Activated CD8-positive, alpha-beta memory T cell treated with anti-CD3 and anti-CD28 coated beads, Interleukin-2, amount 50 U/mL, for 48 hours (primary cell): ENCODE measurements around the gene CNTROB.

Experiments
- DNase-seq: peaks from one replicate; pipeline ENCODE4 v3.0.0-alpha.2; 2020

The CNTROB gene

DNA sequence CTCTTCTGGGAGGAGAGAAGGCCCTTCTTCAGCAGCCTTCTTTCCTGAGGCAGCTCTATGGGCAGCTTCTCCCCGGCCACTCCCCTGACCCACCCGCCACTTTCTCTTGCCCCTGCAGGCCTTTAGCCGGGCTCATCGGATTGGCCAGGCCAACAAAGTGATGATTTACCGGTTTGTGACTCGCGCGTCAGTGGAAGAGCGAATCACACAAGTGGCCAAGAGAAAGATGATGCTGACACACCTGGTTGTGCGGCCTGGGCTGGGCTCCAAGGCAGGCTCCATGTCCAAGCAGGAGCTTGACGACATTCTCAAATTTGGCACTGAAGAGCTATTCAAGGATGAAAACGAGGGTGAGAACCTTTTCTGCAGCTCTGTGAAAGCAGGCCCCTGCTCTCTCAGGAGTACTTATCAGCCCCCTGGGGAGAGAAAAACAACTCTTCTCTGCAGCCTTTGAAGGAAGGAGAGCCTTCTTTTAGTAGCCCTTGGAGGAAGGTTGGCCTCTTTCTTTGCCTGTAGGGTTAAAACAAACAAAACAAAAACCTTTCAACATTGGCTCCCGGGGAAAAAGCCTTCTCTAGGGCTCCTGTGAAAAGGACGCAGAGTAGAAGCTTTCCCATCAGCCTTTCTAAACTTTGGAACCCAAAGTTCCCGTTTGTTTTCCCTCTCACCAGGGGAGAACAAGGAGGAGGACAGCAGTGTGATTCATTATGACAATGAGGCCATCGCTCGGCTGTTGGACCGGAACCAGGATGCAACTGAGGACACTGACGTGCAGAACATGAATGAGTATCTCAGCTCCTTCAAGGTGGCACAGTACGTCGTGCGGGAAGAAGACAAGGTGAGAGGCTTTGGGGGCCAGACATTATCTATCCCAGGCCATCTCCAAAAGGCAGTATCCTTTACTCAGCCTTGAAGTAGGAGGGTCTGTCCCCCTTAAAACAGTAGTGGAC lies 28.6 kb upstream of the CNTROB start:
- DNase-seq, result no peak

DNA sequence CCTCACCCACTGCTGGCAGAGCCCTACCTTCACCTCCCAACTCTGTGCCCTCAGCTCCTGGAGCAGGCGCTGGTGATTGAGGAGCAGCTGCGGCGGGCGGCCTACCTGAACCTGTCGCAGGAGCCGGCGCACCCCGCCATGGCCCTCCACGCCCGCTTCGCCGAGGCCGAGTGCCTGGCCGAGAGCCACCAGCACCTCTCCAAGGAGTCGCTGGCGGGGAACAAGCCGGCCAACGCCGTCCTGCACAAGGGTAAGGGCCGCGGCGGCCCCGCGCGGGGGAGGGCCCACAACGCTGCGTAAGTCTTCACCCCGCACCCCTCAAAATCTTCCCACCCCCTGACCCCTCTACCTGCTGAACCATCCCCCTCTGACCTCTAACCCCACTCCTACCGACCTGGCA lies 22.9 kb upstream of the CNTROB start:
- DNase-seq, result no peak

DNA sequence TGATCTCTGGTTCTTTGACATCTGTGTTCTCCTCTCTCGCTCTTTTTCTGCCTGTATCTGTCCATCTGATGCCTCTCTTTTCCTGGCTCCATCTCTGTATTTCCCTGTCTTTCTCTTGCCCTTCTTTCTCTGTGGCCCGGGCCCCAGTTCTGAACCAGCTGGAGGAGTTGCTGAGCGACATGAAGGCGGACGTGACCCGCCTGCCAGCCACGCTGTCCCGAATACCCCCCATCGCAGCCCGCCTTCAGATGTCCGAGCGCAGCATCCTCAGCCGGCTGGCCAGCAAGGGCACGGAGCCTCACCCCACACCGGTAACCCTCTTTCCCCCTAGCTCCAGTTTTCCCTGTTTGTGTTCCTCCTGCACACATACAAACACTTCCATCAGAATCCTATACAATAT lies 21.7 kb upstream of the CNTROB start:
- DNase-seq, result no peak

DNA sequence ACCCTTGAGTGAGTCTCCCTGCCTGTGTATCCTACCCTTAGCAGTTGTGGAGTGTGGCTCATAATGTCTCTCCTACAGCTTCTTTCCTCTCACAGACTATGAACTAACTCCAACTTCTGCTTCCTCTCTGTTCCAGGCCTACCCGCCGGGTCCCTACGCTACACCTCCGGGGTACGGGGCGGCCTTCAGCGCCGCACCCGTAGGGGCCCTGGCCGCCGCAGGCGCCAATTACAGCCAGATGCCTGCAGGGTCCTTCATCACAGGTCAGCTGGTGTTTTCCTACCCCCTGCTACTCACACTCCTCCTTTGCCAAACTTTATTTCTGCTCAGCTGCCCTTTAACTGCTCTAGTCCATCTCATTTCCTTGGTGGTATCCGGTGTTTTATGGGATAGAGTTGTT lies 21.3 kb upstream of the CNTROB start:
- DNase-seq, result no peak

DNA sequence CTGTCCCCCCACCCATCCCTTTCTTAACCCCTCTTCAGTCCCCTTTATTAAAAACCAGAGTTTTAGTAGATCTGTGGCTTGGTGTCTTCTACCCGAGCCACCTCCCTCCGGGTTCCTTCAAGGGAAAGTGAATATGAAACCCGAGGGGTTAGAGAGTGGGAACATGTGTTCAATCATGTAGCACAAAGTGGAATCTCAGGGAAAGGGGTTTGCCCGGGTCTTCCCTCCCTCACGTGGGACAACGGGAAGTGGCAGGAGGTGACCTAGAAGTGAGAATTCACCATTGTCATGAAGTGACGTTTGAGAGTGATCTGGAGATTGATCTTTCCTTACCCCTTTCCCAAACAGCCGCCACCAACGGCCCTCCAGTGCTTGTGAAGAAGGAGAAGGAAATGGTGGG lies 20.9 kb upstream of the CNTROB start:
- DNase-seq, result no peak

DNA sequence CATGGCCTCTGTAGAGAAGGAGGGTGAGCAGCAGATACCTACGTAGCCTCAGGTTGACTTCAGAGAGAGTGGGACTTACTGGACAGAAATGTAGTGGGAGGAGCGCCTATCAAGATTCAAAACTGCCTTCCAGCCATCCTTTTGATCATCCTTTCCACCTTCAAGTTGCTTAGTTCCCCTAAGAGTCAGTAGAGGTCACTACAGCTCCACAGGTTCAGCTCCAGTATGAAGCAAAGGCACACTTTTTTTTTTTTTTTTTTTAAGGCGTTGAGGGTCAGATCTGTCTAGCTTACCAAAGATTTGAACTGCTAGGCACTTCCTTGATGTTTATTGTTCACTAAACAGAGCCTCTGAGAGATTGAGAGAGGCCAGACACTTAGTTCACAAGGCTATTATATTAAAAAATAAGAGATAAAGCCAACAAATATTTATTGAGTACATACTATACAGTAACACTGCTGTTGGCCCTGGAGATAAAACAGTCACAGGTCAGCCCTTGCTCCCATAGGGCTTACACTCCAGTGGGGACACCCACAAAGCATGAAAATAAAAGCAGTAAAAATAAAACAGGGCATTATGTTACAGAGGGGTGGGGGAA lies 19.0 kb upstream of the CNTROB start:
- no peak for DNase-seq

DNA sequence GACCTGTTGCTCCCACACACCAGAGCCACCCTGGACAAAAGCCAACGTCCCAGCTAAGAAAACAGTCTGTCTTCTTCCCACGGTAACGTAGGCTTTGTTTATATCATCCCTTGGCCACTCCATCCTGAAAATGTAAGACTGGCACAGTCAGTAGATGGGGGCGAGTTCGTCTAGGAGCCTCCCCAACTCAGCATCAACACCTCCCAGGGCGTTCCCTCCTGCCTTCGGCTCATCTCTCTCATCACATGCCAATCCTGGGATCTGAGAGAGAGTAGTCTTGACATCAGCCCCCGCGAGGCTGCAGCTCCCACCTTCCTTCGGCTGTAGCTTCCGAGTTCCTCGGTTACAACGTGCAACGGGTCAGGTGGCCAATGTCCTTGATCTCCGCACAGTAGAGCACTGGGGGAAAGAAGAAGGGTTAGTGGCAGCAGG lies 16.8 kb upstream of the CNTROB start:
- DNase-seq, result no peak

DNA sequence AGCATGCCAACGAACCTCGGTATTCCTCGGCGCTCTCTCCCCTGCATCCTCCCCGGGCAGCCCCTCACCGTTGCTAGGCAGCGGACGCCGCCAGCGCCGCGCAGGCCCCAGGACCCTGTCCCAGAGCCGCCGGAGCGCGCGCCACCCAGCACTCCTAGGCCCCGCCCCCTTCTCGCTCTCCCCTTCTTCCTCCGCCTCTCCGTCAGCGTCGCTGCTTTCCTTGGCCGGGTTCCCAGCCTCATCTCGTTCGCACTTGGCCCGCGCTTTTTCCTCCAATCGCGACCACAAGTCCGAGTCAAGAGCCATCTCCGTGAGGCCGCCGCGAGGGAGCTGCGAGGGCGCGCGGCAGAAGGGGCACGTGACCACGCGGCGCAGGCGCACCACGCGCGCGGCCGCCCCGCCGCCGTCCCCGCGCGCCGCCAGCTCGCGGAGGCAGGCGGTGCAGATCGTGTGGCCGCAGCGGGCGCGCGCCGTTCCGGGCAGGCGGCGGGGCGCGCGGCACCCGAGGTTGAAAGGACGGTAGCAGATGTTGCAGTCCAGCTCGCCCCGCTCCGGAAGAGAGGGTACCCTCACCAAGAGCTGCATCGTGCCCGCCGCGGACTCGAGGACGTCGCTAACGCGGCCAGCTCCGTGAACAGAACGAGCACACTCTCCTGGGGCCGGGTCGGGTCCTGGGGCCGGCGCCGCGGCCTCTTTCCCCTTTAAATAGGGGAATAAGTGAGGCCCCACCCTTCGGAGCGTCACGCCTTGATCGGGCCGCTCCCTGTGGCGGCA lies 16.2 kb upstream of the CNTROB start, which contains the start of gene RNF227:
Gene RNF227 (minus strand): TSS at position 679 of the 774 bp plus-strand sequence. CDS start 94 bp downstream, at position 585.
- peak; percentile 93 for DNase-seq

DNA sequence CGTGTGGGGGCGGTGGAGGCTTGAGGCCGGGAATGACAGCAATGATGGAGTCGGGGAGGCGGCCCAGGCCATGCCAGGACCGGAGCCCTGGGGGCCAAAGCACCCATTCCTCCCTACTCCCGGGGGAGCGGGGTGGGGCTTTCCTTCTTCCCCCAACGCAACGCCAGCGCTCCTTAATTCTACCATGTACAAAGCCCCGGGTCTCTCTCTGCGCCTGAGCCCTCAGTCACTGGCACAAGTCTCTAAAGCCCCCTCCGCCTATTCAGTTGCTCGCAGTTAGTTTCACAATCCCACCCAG lies 15.7 kb upstream of the CNTROB start:
- no peak for DNase-seq

DNA sequence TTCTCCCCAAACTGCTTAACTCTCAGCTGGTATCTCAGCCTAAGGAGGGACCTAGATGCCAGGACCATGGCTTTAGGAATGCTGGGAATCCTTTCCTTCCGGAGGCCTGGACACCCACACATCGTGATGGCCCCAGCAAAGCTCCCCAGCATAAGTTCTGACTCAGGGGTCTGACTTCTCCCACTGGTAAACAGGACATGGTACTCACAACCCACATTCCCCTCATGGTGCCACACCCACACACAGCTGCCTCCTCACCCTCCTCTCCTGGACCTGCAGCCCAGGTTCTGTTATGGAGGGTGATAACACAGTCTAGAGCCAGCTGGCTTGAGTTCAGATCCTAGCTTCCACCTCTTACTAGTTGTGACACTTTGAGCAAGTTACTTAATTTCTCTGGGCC lies 15.2 kb upstream of the CNTROB start:
- DNase-seq, result no peak

DNA sequence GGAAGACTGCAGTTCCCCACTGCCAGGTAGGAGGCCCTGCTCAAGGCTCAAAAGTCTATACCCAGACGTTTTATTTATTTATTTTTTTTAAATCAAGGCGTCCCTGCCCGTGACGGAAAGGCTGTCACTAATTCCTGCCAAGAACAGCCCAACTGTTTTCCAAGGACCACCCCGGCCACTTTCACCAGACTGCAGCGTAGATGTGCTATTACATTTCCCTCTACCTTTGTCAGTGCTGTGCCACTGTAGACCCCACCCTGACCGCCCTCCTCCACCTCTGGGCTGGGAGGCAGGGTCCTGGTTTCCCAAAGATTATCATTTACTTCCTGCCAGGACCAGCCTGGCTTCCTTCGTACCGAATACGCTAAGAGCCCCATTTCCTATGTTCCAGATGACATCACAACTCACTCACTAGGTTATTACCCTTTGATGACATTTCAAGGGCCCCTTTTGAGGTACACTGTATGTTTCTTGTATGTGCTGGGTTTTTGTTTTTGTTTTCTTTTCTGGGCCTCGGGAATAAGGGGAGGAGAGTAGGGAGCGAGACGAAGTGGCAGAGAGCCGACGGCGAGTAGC lies 9.6 kb upstream of the CNTROB start:
- DNase-seq, result no peak

DNA sequence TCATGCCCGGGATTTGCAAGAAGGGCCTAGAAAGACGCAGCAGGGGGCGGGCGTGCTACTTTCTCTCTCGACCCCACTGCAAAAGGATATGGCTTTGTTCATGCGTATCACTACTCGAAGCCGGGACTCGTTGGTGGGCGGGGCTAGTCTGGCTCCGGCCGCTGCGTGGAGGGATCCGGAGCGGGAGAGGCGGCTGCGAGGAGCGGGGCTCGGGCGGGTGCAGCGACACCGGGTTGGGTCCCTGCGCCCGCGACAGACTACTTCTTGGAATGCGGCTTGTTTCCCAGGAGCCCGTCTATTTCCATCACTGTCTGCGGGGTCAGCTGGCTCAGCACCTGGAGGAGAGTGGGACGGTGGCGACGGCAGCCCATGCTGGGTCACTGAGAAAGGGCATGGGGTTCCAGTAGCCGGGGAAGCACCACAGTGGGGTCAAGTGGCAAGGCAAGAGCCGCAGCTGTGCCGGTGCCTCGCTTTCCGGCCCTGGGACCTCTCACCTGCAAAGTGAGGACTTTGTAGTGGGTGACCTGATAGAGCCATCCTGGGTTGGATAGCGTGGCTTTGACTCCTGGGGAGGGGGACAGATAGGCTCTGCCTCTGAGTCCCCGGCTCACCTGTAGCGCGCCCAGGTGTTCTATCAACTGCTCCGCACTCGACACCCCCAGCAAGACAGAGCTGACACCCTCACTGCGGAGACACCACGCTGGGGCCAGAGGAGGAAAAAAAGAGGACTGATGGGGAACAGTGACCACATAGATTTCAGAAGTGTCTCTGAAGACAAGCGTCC lies 9.0 kb upstream of the CNTROB start:
- DNase-seq, result peak; percentile 87

DNA sequence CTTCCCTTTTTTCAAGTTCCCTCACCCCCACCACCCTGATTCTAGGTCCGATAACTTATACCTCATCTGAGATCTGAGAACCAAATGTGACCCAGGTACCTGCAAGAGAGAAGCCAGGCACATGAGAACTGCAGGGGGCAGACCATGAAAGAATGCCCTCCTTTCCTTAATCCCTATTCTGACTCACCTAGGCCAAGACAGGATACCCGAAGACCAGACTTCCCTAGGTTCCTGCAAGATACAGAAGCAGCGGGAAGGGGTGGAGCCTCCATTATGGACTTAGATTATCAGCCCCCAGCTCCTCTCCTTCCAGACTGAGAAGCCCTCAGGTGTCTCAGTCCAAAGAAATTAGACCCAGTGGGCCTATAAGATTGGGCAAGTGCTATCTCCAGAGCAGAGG lies 4.4 kb upstream of the CNTROB start:
- DNase-seq, result no peak

DNA sequence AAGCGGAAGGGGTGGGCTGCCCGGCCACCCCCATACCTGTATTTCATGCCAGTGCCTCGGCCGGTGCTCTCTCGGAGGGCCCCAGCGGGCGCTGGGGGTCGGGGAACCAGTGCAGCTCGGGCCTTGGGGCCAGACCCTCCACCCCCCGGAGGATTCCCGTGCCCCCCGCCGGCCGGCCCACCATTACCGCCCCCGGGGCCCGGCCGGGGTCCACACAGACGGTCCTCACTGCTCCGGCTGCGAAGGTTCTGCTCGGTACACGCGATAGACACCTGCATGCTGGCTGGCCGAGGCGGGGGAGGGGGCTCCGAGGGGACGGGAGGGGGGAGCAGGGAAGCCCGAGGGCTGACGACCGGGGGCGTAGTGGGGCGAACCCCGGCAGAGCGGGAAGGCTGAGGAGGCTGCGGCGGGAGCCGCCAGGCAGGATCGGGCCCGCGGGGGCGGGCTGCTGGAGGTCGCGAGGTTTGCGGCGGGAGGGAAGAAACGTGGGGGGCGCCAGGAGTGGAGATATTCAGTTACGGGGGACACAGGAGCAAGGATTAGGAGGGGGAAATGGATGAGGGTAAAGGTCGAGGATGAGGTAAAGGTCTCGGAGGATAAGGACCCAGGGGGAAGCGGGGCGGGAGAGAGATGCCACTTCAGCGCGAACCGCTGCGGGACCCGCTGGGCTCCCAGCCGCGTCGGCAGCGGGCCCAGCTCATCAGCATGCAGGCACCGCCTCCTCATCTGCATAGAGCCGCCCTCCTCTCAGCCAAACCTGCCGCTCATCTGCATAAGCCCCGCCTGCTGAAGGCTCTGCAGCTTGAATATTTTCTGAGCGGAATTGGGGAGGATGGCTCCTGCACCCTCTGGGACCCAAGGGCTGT lies 2.6 kb upstream of the CNTROB start, which contains the start of gene KCNAB3:
Gene KCNAB3 (minus strand): TSS at position 699 of the 866 bp plus-strand sequence. CDS start 421 bp downstream, at position 278.
- no peak for DNase-seq

DNA sequence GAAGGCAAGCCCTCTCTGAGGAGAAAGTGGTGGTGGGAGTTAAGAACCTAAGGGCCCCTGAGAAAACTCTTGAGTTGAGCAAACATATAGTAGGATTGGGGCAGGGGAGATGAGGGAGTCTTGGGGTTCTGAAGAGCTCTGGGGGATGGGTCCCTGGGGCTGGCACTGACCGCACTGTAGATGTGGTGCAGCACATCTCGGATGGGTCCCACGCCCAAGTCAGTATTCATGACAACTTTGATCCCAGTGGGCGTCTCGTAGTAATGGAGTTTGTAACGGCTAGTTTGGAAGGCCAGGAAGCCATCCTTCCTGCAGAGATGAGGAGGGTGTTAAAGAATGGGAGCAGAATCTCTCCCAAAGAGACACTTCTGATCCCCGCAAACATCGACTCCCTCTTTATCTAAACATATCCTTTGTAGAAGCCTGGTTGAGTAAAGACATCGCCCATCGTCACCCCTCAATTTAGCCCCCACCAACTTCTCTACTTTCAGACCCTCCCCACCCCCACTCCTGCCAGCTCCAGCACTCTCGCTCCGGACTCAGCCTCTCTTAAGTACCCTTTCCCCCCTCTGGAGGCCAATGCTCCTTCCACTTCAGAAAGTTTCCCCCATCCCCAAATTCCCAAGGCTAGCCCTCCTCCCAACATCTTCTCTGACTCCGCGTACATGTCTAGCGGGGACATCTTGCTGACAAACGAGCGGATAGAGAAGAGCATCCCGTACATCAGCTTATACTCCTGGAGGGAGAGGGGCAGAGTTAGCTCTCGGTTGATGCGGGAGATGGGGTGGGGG lies 970 bp upstream of the CNTROB start:
- no peak for DNase-seq

DNA sequence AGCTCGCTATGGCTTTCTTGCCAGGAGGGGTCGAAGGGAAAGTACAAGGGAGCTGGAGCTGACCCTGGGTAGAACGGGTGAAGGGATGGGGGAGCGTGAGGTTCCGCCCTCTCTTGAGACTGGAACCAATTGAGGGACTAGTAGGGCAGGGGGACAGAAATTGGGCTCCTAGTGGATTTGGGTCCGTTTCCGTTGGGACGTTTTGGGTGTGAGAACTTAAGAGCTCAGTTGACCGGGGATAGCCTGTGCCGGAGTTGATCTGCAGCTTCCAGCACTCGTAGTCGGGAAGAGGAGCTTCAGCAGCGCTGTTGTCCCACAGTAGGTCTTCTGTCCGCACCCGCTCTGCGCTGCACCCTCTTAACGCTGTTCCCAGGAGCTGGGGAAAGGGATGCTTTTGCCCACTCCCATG lies 481 bp downstream of the CNTROB start:
- peak; percentile 67 for DNase-seq

DNA sequence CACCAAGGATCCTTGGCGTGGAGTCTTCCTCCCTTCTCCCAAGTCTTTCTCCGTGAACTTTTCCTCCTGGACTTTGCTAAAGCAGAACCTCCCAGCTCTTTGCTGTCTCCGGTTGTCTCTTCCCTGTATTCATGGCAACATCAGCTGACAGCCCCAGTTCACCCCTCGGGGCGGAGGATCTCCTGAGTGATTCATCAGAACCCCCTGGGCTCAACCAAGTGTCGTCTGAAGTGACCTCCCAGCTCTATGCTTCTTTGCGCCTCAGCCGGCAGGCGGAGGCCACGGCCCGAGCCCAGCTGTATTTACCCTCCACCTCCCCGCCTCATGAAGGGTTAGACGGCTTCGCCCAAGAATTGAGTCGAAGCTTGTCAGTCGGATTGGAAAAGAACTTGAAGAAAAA lies 943 bp downstream of the CNTROB start:
- peak; percentile 69 for DNase-seq

DNA sequence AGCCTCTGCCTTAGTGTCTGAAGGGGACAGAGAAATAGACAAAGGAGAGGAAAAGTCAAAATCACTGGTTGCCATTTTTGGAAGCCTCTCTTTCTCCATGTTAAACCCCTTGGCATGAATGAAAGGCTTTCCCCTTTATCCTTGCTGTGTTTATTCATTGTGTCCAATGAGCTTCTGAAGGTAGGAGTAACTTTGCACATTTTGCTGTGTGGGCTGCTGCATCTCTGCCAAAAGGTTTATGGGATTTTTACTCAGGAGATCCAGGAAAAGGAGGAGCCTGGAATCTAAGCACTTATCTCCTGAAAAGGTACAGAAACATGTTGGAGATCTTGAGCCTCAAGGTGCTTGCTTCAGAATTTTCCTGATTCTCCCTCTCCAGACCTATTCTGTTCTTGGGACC lies 3.9 kb downstream of the CNTROB start:
- DNase-seq, result no peak

DNA sequence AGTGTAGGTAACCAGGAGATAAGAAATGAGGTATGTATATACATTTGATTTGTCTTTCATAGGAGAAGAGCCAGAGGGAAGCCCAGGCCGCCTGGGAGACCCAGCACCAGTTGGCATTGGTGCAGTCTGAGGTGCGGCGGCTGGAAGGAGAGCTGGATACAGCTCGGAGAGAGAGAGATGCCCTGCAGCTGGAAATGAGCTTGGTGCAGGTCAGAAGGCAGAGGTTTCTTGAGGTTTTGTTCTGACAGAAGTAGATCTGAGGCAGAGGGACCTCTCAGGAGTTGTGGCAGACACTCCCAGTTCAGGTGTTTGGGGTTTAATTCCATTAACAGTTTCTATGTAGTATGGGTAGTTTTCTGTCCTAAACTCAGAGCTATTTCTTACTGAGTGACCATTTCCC lies 8.0 kb downstream of the CNTROB start:
- no peak for DNase-seq

DNA sequence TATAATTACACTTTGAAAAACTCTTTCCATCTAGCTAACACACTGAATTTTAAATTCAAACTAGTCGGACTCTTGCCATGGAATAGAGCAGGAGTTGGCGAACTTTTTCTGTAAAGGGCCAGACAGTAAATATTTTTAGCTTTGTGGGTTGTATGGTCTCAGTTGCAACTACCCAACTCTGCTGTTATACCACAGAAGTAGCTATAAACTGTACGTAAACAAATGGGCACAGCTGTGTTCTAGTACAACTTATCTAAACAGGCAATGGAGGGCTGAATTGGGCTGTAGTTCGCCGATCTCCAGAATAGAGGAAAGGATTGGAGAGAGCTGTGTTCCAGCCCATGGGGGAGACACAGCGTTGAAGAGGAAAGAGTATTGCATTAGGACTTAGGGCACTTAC lies 8.7 kb downstream of the CNTROB start:
- DNase-seq, result no peak

DNA sequence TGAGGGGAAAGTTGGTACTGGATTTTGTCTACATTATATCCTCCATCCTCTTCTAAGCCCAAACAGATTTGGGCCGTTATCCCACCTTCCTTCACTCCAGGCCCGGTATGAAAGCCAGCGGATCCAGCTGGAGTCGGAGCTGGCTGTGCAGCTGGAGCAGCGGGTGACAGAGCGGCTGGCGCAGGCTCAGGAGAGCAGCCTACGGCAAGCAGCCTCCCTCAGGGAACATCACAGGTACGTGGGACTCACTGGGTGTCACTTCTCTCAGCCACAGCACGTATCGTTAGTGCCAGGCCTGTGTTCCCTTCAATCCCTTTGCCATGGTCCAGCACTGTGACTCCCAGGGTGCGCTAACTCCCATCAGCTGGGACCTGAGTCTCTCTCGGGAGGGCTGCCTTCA lies 11.3 kb downstream of the CNTROB start:
- no peak for DNase-seq
